Mesendoderm (in vitro differentiated cells): Measurements from ENCODE around the gene CRABP2.

Experiments
- DNase-seq: peaks from one replicate; pipeline ENCODE4 v3.0.0; 2013
- H2AK5ac ChIP-seq: 2 replicates; pipeline ENCODE4 v1.6.1; 2013; ENCODE audit warnings: low read length, inconsistent platforms
- H2BK120ac ChIP-seq: 2 replicates; pipeline ENCODE4 v1.6.1; 2013; ENCODE audit warnings: low read depth, mild to moderate bottlenecking, low read length, moderate library complexity, mixed read lengths
- H2BK15ac ChIP-seq: replicated peaks from 2 replicates; pipeline ENCODE4 v1.6.1; 2013; ENCODE audit warnings: low read depth, mild to moderate bottlenecking, moderate library complexity
- H2BK5ac ChIP-seq: 2 replicates; pipeline ENCODE4 v1.6.1; 2013; ENCODE audit warnings: low read length, inconsistent platforms
- H3K18ac ChIP-seq: 2 replicates; pipeline ENCODE4 v1.6.1; 2013; ENCODE audit warnings: mild to moderate bottlenecking, low read length, mixed read lengths
- H3K23ac ChIP-seq: one replicate; pipeline ENCODE4 v1.6.1; 2013; ENCODE audit warnings: low read length
- H3K27ac ChIP-seq: 2 replicates; pipeline ENCODE4 v1.5.1; 2013; ENCODE audit warnings: low read depth, mild to moderate bottlenecking, inconsistent platforms, low read length, moderate library complexity
- H3K27me3 ChIP-seq: 2 replicates; pipeline ENCODE4 v1.6.1; 2013; ENCODE audit warnings: low read length, control low read depth, mild to moderate bottlenecking, inconsistent platforms; ENCODE audit not compliant: insufficient read depth, poor library complexity
- H3K36me3 ChIP-seq: 2 replicates; pipeline ENCODE4 v1.6.1; 2013; ENCODE audit warnings: low read length, inconsistent platforms; ENCODE audit not compliant: control insufficient read depth, insufficient read depth
- H3K4ac ChIP-seq: one replicate; pipeline ENCODE4 v1.6.1; 2013; ENCODE audit warnings: low read depth, mild to moderate bottlenecking, low read length, moderate library complexity
- H3K4me1 ChIP-seq: 2 replicates; pipeline ENCODE4 v1.6.1; 2013; ENCODE audit warnings: low read depth, low read length, inconsistent platforms; ENCODE audit not compliant: control insufficient read depth
- H3K4me2 ChIP-seq: 2 replicates; pipeline ENCODE4 v1.6.1; 2013; ENCODE audit warnings: low read length
- H3K4me3 ChIP-seq: 2 replicates; pipeline ENCODE4 v1.5.1; 2013; ENCODE audit warnings: mild to moderate bottlenecking, low read length
- H3K56ac ChIP-seq: one replicate; pipeline ENCODE4 v1.6.1; 2013; ENCODE audit warnings: low read length
- H3K79me1 ChIP-seq: 2 replicates; pipeline ENCODE4 v1.6.1; 2013; ENCODE audit warnings: low read length, inconsistent platforms
- H3K79me2 ChIP-seq: 2 replicates; pipeline ENCODE4 v1.6.1; 2013; ENCODE audit warnings: mild to moderate bottlenecking, low read length; ENCODE audit not compliant: control insufficient read depth, insufficient read depth
- H3K9ac ChIP-seq: 2 replicates; pipeline ENCODE4 v1.6.1; 2013; ENCODE audit warnings: low read length, inconsistent platforms
- H4K5ac ChIP-seq: one replicate; pipeline ENCODE4 v1.6.1; 2013; ENCODE audit warnings: low read length
- H4K8ac ChIP-seq: one replicate; pipeline ENCODE4 v1.6.1; 2013; ENCODE audit warnings: low read depth, mild to moderate bottlenecking, control low read depth, low read length, moderate library complexity
- whole genome bisulfite sequencing: extraction: QIAGEN DNeasy Blood & Tissue Kit; methylation state at CpG from one replicate; pipeline ENCODE4 v1.1.7; 2013; ENCODE audit warnings: low lambda C conversion rate, missing lambda C conversion rate; ENCODE audit not compliant: insufficient coverage; ENCODE audit errors: extremely low coverage; 5-methylcytosine and 5-hydroxymethylcytosine counted together

Gene CRABP2

GRCh38 chr1:156675210-156676113, 29.9 kb downstream of the CRABP2 start:
- H3K4me2 ChIP-seq, result peak overlapping the region; percentile 94
- peaks cover 10% of the 10 kb centered on the region for H3K36me3 ChIP-seq
- H3K79me2 ChIP-seq, result peaks cover 35% of the 10 kb centered on the region
- WGBS, result no CpG with 5 or more reads among the region's 18 CpGs
- no peak overlapping the region for H2BK15ac ChIP-seq
- peak overlapping the region; percentile 18 for H3K27ac ChIP-seq
- H3K27me3 ChIP-seq, result no peaks in the 10 kb centered on the region
- H2BK5ac ChIP-seq, result peak overlapping the region; percentile 21
- peaks cover 13% of the 10 kb centered on the region for H3K4me1 ChIP-seq
- peak overlapping the region; percentile 61 for H3K18ac ChIP-seq
- peak overlapping the region; percentile 83 for H3K56ac ChIP-seq
- H3K9ac ChIP-seq, result peak overlapping the region; percentile 84
- H4K8ac ChIP-seq, result no peak overlapping the region
- DNase-seq, result peak; percentile 77
- H3K23ac ChIP-seq, result peak overlapping the region; percentile 57
- H3K4me3 ChIP-seq, result peak overlapping the region; percentile 54
- peak overlapping the region; percentile 36 for H2AK5ac ChIP-seq
- no peak overlapping the region for H4K5ac ChIP-seq
- H2BK120ac ChIP-seq, result no peak overlapping the region
- peaks cover 20% of the 10 kb centered on the region for H3K79me1 ChIP-seq
- H3K4ac ChIP-seq, result no peak overlapping the region

GRCh38 chr1:156673387-156674121, 31.8 kb downstream of the CRABP2 start:
- Histone ChIP-seq H3K27ac (no peak overlapping the region), H3K79me2 (peaks cover 35% of the 10 kb centered on the region), H3K36me3 (peaks cover 10% of the 10 kb centered on the region), H3K23ac (no peak overlapping the region), H4K8ac (no peak overlapping the region), H3K4me3 (no peak overlapping the region), H2AK5ac (no peak overlapping the region), H3K79me1 (peaks cover 20% of the 10 kb centered on the region), H2BK15ac (no peak overlapping the region), H3K27me3 (no peaks in the 10 kb centered on the region), H3K18ac (no peak overlapping the region), H2BK120ac (no peak overlapping the region), H3K9ac (peak overlapping the region; percentile 84), H4K5ac (no peak overlapping the region), H3K4ac (no peak overlapping the region), H3K56ac (peak overlapping the region; percentile 83), H3K4me2 (no peak overlapping the region), H2BK5ac (no peak overlapping the region), H3K4me1 (peaks cover 15% of the 10 kb centered on the region)
- WGBS, result no CpG with 5 or more reads among the region's 8 CpGs
- peak; percentile 97 for DNase-seq

GRCh38 chr1:156671804-156672203, 33.6 kb downstream of the CRABP2 start:
- Histone ChIP-seq H3K23ac (no peak overlapping the region), H2AK5ac (no peak overlapping the region), H2BK5ac (no peak overlapping the region), H2BK120ac (no peak overlapping the region), H3K27me3 (no peaks in the 10 kb centered on the region), H3K4me1 (peaks cover 20% of the 10 kb centered on the region), H3K56ac (no peak overlapping the region), H3K4me3 (no peak overlapping the region), H3K79me1 (peaks cover 20% of the 10 kb centered on the region), H3K18ac (no peak overlapping the region), H3K27ac (no peak overlapping the region), H4K5ac (no peak overlapping the region), H3K79me2 (peaks cover 32% of the 10 kb centered on the region), H3K4ac (no peak overlapping the region), H3K9ac (no peak overlapping the region), H3K36me3 (peaks cover 10% of the 10 kb centered on the region), H2BK15ac (no peak overlapping the region), H3K4me2 (no peak overlapping the region), H4K8ac (no peak overlapping the region)
- DNase-seq, result no peak
- no CpG with 5 or more reads among the region's 2 CpGs for WGBS

GRCh38 chr1:156670791-156671190, 34.6 kb downstream of the CRABP2 start:
- no CpG with 5 or more reads among the region's 4 CpGs for WGBS
- peaks cover 10% of the 10 kb centered on the region for H3K36me3 ChIP-seq
- H3K4me3 ChIP-seq, result no peak overlapping the region
- peaks cover 21% of the 10 kb centered on the region for H3K79me2 ChIP-seq
- H4K5ac ChIP-seq, result no peak overlapping the region
- no peak overlapping the region for H2AK5ac ChIP-seq
- no peak overlapping the region for H3K4ac ChIP-seq
- H3K56ac ChIP-seq, result peak overlapping the region; percentile 54
- H3K79me1 ChIP-seq, result peaks cover 18% of the 10 kb centered on the region
- H2BK15ac ChIP-seq, result no peak overlapping the region
- H4K8ac ChIP-seq, result no peak overlapping the region
- H3K23ac ChIP-seq, result no peak overlapping the region
- no peak overlapping the region for H2BK5ac ChIP-seq
- H3K18ac ChIP-seq, result no peak overlapping the region
- H3K9ac ChIP-seq, result no peak overlapping the region
- no peaks in the 10 kb centered on the region for H3K27me3 ChIP-seq
- H2BK120ac ChIP-seq, result no peak overlapping the region
- no peak for DNase-seq
- peak overlapping the region; percentile 13 for H3K27ac ChIP-seq
- H3K4me2 ChIP-seq, result no peak overlapping the region
- H3K4me1 ChIP-seq, result peaks cover 20% of the 10 kb centered on the region

- no peak for DNase-seq
- Histone ChIP-seq H4K8ac (no peak overlapping the region), H4K5ac (no peak overlapping the region), H3K27me3 (no peaks in the 10 kb centered on the region), H2BK120ac (no peak overlapping the region), H3K18ac (no peak overlapping the region), H3K23ac (no peak overlapping the region), H3K79me2 (peaks cover 17% of the 10 kb centered on the region), H3K9ac (no peak overlapping the region), H3K4me3 (no peak overlapping the region), H3K4me2 (no peak overlapping the region), H3K56ac (peak overlapping the region; percentile 54), H3K27ac (peak overlapping the region; percentile 76), H2AK5ac (no peak overlapping the region), H3K36me3 (peaks cover 10% of the 10 kb centered on the region), H2BK15ac (no peak overlapping the region), H3K79me1 (peaks cover 15% of the 10 kb centered on the region), H2BK5ac (no peak overlapping the region), H3K4me1 (peaks cover 24% of the 10 kb centered on the region), H3K4ac (no peak overlapping the region)
- no CpG with 5 or more reads among the region's 6 CpGs for WGBS
Measured at GRCh38 chr1:156670359-156670758, 35.0 kb downstream of the CRABP2 start.
